ENCODE results near the gene SLC6A13. TPM values are rescaled to one million over a fixed set of nuclear protein-coding genes. Genes with fewer than 3 reads are reported as not detected.

The SLC6A13 gene
- polyA plus RNA-seq, 1 donor from 2014 or later = 1.4 TPM

GRCh38 chr12:211639-212414 is 50.8 kb downstream of the SLC6A13 start:
- H3F3A ChIP-seq (ENCODE audit: insufficient read depth, low read length, poor library complexity, severe bottlenecking) = no peaks in the 10 kb centered on the region
- H3K9ac ChIP-seq (ENCODE audit: low read length) = no peak overlapping the region
- H3K4me2 ChIP-seq (ENCODE audit: low read length) = no peak overlapping the region
- no peak for TF ChIP-seq RAD21 (conservative IDR thresholded peaks at IDR 0.05)
- TF ChIP-seq EP300 (conservative IDR thresholded peaks at IDR 0.05; ENCODE audit: poor library complexity, severe bottlenecking) = no peak
- TF ChIP-seq CTCF (IDR thresholded peaks at IDR 0.05; ENCODE audit: poor library complexity, severe bottlenecking) = no peak
- no peak for TF ChIP-seq SMC3 (conservative IDR thresholded peaks at IDR 0.05; ENCODE audit: poor library complexity)
- no peak for TF ChIP-seq REST (IDR thresholded peaks at IDR 0.05; ENCODE audit: borderline replicate concordance)
- no peak for TF ChIP-seq EZH2 (IDR thresholded peaks at IDR 0.05; ENCODE audit: borderline replicate concordance, insufficient read depth, low read length, poor library complexity, severe bottlenecking)
- no peak for TF ChIP-seq MXI1 (conservative IDR thresholded peaks at IDR 0.05; ENCODE audit: poor library complexity, severe bottlenecking)
- TF ChIP-seq POLR2AphosphoS5 (IDR thresholded peaks at IDR 0.05) = no peak
- no peak for TF ChIP-seq TAF1 (IDR thresholded peaks at IDR 0.05; ENCODE audit: low read depth)
- H2AFZ ChIP-seq (ENCODE audit: low read depth, low read length) = no peak overlapping the region
- no peaks in the 10 kb centered on the region for H3K79me2 ChIP-seq (replicated peaks; ENCODE audit: insufficient read depth, low read length)
- no peaks in the 10 kb centered on the region for H3K9me3 ChIP-seq (ENCODE audit: low read length)
- no peaks in the 10 kb centered on the region for H4K20me1 ChIP-seq (ENCODE audit: insufficient read depth)
- no peaks in the 10 kb centered on the region for H3K27me3 ChIP-seq (ENCODE audit: insufficient read depth, low read depth, low read length)
- H3K36me3 ChIP-seq (ENCODE audit: insufficient read depth, low read length) = no peaks in the 10 kb centered on the region
- no peak overlapping the region for H3K4me3 ChIP-seq (ENCODE audit: low read length)
- no peaks in the 10 kb centered on the region for H3K9me2 ChIP-seq (ENCODE audit: insufficient read depth, low read length)
- H3K27ac ChIP-seq (ENCODE audit: low read length) = no peak overlapping the region

- H3K36me3 ChIP-seq (ENCODE audit: insufficient read depth, low read length) = no peaks in the 10 kb centered on the region
- no peaks in the 10 kb centered on the region for H4K20me1 ChIP-seq (ENCODE audit: insufficient read depth)
- H3K9ac ChIP-seq (ENCODE audit: low read length) = no peak overlapping the region
- H3K9me2 ChIP-seq (ENCODE audit: insufficient read depth, low read length) = no peaks in the 10 kb centered on the region
- no peaks in the 10 kb centered on the region for H3K79me2 ChIP-seq (replicated peaks; ENCODE audit: insufficient read depth, low read length)
- no peak for TF ChIP-seq CTCF (IDR thresholded peaks at IDR 0.05; ENCODE audit: poor library complexity, severe bottlenecking)
- no peak for TF ChIP-seq TAF1 (IDR thresholded peaks at IDR 0.05; ENCODE audit: low read depth)
- no peak for TF ChIP-seq POLR2AphosphoS5 (IDR thresholded peaks at IDR 0.05)
- no peak for TF ChIP-seq MXI1 (conservative IDR thresholded peaks at IDR 0.05; ENCODE audit: poor library complexity, severe bottlenecking)
- no peak for TF ChIP-seq SMC3 (conservative IDR thresholded peaks at IDR 0.05; ENCODE audit: poor library complexity)
- TF ChIP-seq REST (IDR thresholded peaks at IDR 0.05; ENCODE audit: borderline replicate concordance) = no peak
- TF ChIP-seq RAD21 (conservative IDR thresholded peaks at IDR 0.05) = no peak
- no peak for TF ChIP-seq EP300 (conservative IDR thresholded peaks at IDR 0.05; ENCODE audit: poor library complexity, severe bottlenecking)
- TF ChIP-seq EZH2 (IDR thresholded peaks at IDR 0.05; ENCODE audit: borderline replicate concordance, insufficient read depth, low read length, poor library complexity, severe bottlenecking) = no peak
- no peak overlapping the region for H3K4me3 ChIP-seq (ENCODE audit: low read length)
- H3K4me2 ChIP-seq (ENCODE audit: low read length) = no peak overlapping the region
- no peaks in the 10 kb centered on the region for H3K27me3 ChIP-seq (ENCODE audit: insufficient read depth, low read depth, low read length)
- no peaks in the 10 kb centered on the region for H3F3A ChIP-seq (ENCODE audit: insufficient read depth, low read length, poor library complexity, severe bottlenecking)
- no peaks in the 10 kb centered on the region for H3K9me3 ChIP-seq (ENCODE audit: low read length)
- no peak overlapping the region for H2AFZ ChIP-seq (ENCODE audit: low read depth, low read length)
- no peak overlapping the region for H3K27ac ChIP-seq (ENCODE audit: low read length)
Measured at GRCh38 chr12:211142-211465, 51.5 kb downstream of the SLC6A13 start.

All from neural cell (in vitro differentiated cells).